K562 (cell line): Measurements from ENCODE around the gene MIX23. TPM values are rescaled to one million over a fixed set of nuclear protein-coding genes. Genes with fewer than 3 reads are reported as not detected.

Experiments
- ATAC-seq: fragments of 200-7000 bp; cut with Tn5 transposase; 3 replicates; pipeline ENCODE4 v1.9.1; 2020; ENCODE audit warnings: moderate library complexity
- BruUV-seq: library from RNA; stranded (reverse); fragments of 400-500 nt; replicated peaks from 2 replicates; lab custom pipeline; 2021; lab: Mats Ljungman, UMichigan
- CTCF ChIA-PET: fragments of 300-600 bp; formaldehyde crosslinking; extraction: SDS; loops from one replicate; lab custom pipeline; 2021; ENCODE audit warnings: low intra/inter-chr PET ratio; lab: Yijun Ruan, JAX
- POLR2A ChIA-PET: fragments of 300-600, 350-650 bp; sonication (Branson Sonifier 250); formaldehyde crosslinking; extraction: SDS; loops from one replicate; lab custom pipeline; 2021; ENCODE audit warnings: antibody characterized with exemption, inconsistent platforms; lab: Yijun Ruan, JAX
- DNase-seq, 4 experiments: peaks; one replicate each; pipeline versions ENCODE4 v3.0.0 to v3.0.0-alpha.2; 2011 to 2018; ENCODE audit warnings: low spot score in 3 of 4, mixed read lengths in 3 of 4; ENCODE audit errors: extremely low read depth in 1 of 4
- FAIRE-seq: peaks from 2 replicates; lab custom pipeline; 2011; peaks lifted over from hg19 to GRCh38; lab: Jason Lieb, UNC
- H2AFZ ChIP-seq: 2 replicates; pipeline ENCODE4 v1.6.0; 2011; ENCODE audit warnings: low read depth, low read length, control low read depth, inconsistent platforms
- H3K27ac ChIP-seq: fragments of 200-600 bp; 3 replicates; pipeline ENCODE4 v1.8.0; 2011; ENCODE audit warnings: low read depth, mild to moderate bottlenecking, control low read depth, inconsistent platforms, low read length, moderate library complexity, mixed read lengths; ENCODE audit errors: extremely low read depth
- H3K27me3 ChIP-seq, 2 experiments: fragments of 300-600 bp in 1 of 2; 2 replicates in 1 of 2; 3 replicates in 1 of 2; pipeline versions ENCODE4 v1.6.0 to v1.8.0; 2011; ENCODE audit warnings: inconsistent platforms in 2 of 2, low read length in 2 of 2, mild to moderate bottlenecking in 1 of 2, mixed read lengths in 1 of 2, moderate library complexity in 1 of 2; ENCODE audit not compliant: control insufficient read depth in 2 of 2, insufficient read depth in 2 of 2
- H3K36me3 ChIP-seq: fragments of 300-600 bp; 3 replicates; pipeline ENCODE4 v1.8.0; 2011; ENCODE audit warnings: mild to moderate bottlenecking, low read length, inconsistent platforms; ENCODE audit not compliant: control insufficient read depth, insufficient read depth
- H3K4me1 ChIP-seq, 2 experiments: fragments of 200-600 bp in 1 of 2; replicated peaks in 1 of 2; 2 replicates in 1 of 2; 3 replicates in 1 of 2; pipeline versions ENCODE4 v1.5.1 to v1.8.0; 2011; ENCODE audit warnings: inconsistent platforms in 2 of 2, low read length in 2 of 2, mild to moderate bottlenecking in 1 of 2, mixed read lengths in 1 of 2, moderate library complexity in 1 of 2; ENCODE audit not compliant: control insufficient read depth in 2 of 2, insufficient read depth in 2 of 2
- H3K4me2 ChIP-seq: 2 replicates; pipeline ENCODE4 v1.6.1; 2011; ENCODE audit warnings: low read length, control low read depth, inconsistent platforms, mixed read lengths; ENCODE audit not compliant: insufficient read depth
- H3K4me3 ChIP-seq: fragments of 200-600 bp; sonication (generic), shearing (Covaris generic); 2 replicates; pipeline ENCODE4 v1.5.1; 2016; ENCODE audit warnings: control low read depth, inconsistent platforms
- H3K79me2 ChIP-seq: fragments of 200-600 bp; 3 replicates; pipeline ENCODE4 v1.8.0; 2011; ENCODE audit warnings: low read length, inconsistent platforms; ENCODE audit not compliant: control insufficient read depth, insufficient read depth
- H3K9ac ChIP-seq, 2 experiments: 2 replicates each; pipeline versions ENCODE4 v1.6.0 to v1.6.1; 2011; ENCODE audit warnings: low read depth in 2 of 2, low read length in 2 of 2, control low read depth in 1 of 2, inconsistent platforms in 1 of 2, mild to moderate bottlenecking in 1 of 2, mixed read lengths in 1 of 2; ENCODE audit not compliant: insufficient read depth in 1 of 2
- H3K9me1 ChIP-seq: one replicate; pipeline ENCODE4 v1.6.0; 2011; ENCODE audit warnings: inconsistent platforms, mild to moderate bottlenecking, low read length, moderate library complexity; ENCODE audit not compliant: control insufficient read depth, insufficient read depth
- H3K9me3 ChIP-seq: replicated peaks from 2 replicates; pipeline ENCODE4 v1.5.1; 2011; ENCODE audit warnings: low read depth, low read length, inconsistent platforms; ENCODE audit not compliant: control insufficient read depth, insufficient read depth
- H4K20me1 ChIP-seq: replicated peaks from 2 replicates; pipeline ENCODE4 v1.6.1; 2011; ENCODE audit warnings: low read length, inconsistent platforms, mixed read lengths; ENCODE audit not compliant: control insufficient read depth, insufficient read depth
- KLF1 ChIP-seq: fragments of 450-650 bp; IDR thresholded peaks from 2 replicates; pipeline ENCODE4 v1.6.1; 2016; ENCODE audit warnings: missing genetic modification characterization, missing compliant biosample characterization
- KLF6 ChIP-seq: fragments of 250-450 bp; sonication (Bioruptor Pico); IDR thresholded peaks from 2 replicates; pipeline ENCODE4 v1.4.0; 2020; ENCODE audit warnings: mild to moderate bottlenecking, moderate library complexity, borderline replicate concordance
- NR3C1 ChIP-seq: sonication (generic); formaldehyde crosslinking; IDR thresholded peaks from 2 replicates; pipeline ENCODE4 v1.8.1; 2022; ENCODE audit warnings: missing genetic modification reagents
- RFX1 ChIP-seq: fragments of 450-650 bp; IDR thresholded peaks from 2 replicates; pipeline ENCODE4 v1.6.1; 2016; ENCODE audit warnings: mild to moderate bottlenecking, moderate library complexity
- RFX5 ChIP-seq: IDR thresholded peaks from 2 replicates; pipeline ENCODE4 v1.6.1; 2011; ENCODE audit warnings: low read depth, mild to moderate bottlenecking, improper control_type of control experiment, low read length
- SAP30 ChIP-seq: fragments of 200-600 bp; sonication (generic); IDR thresholded peaks from 2 replicates; pipeline ENCODE4 v1.6.1; 2012; ENCODE audit warnings: borderline replicate concordance, low read depth, mild to moderate bottlenecking, moderate library complexity, low read length, control low read depth, inconsistent platforms; ENCODE audit not compliant: insufficient read depth, poor library complexity, severe bottlenecking
- SMARCA5 ChIP-seq: fragments of 450-650 bp; IDR thresholded peaks from 2 replicates; pipeline ENCODE4 v1.6.1; 2016
- TAF1 ChIP-seq: IDR thresholded peaks from 2 replicates; pipeline ENCODE4 v1.6.1; 2011; ENCODE audit warnings: mild to moderate bottlenecking, low read length, moderate library complexity; ENCODE audit not compliant: insufficient read depth, control insufficient read depth, severe bottlenecking; ENCODE audit errors: extremely low read depth
- TBP ChIP-seq: optimal IDR thresholded peaks from 2 replicates; pipeline ENCODE3; 2011; ENCODE audit warnings: low read depth, low read length, improper control_type of control experiment
- ZFP36 ChIP-seq: fragments of 150-350 bp; IDR thresholded peaks from 2 replicates; pipeline ENCODE4 v1.6.1; 2018; ENCODE audit warnings: low read length, low read depth; ENCODE audit not compliant: partially characterized antibody
- ZNF121 ChIP-seq: sonication (generic); formaldehyde crosslinking; conservative IDR thresholded peaks from 2 replicates; pipeline ENCODE4 v1.8.0; 2022; ENCODE audit warnings: missing genetic modification reagents
- ZNF212 ChIP-seq: fragments of 450-650 bp; formaldehyde crosslinking; IDR thresholded peaks from 2 replicates; pipeline ENCODE4 v1.4.0; 2020; ENCODE audit warnings: mild to moderate bottlenecking
- WGBS: fragments of 100-300 bp; shearing (Covaris generic); methylation state at CpG from one replicate; pipeline ENCODE4 v1.1.6; 2016; ENCODE audit warnings: low coverage, mixed read lengths; ENCODE audit not compliant: insufficient coverage; ENCODE audit errors: missing lambda C conversion rate; 5-methylcytosine and 5-hydroxymethylcytosine counted together
- in situ Hi-C: fragments of 300-500 bp; cut with MboI; formaldehyde crosslinking; loops from 4 replicates; pipeline ENCODE4 v1.15.0; 2018; ENCODE audit warnings: inconsistent platforms, mixed read lengths
- intact Hi-C: fragments of 100-400 bp; cut with micrococcal nuclease; formaldehyde crosslinking; loops from 2 replicates; pipeline ENCODE4 v1.14.2; 2022
- polyA plus RNA-seq, 8 experiments: library from polyadenylated mRNA; depleted of rRNA in 4 of 8; stranded (reverse) in 5 of 8; unstranded in 3 of 8; fragments of >200 nt; fragmentation: Nextera tagmentation in 2 of 8; fragmentation: Illumina TruSeq in 1 of 8; extraction: Ambion mirVana in 2 of 8; extraction: Trizol in 1 of 8; gene quantifications; 2 replicates each; pipeline versions ENCODE4 v1.2.1 to v1.2.3, GENCODE V29; 2011 to 2014; ENCODE audit warnings: inconsistent platforms in 1 of 8, missing spikeins in 1 of 8
- total RNA-seq, 7 experiments: library from RNA; depleted of rRNA in 6 of 7; stranded (reverse); fragments of >200 nt in 6 of 7; fragmentation: Illumina TruSeq in 2 of 7; extraction: Trizol in 2 of 7; gene quantifications; 2 replicates each; pipeline versions ENCODE4 v1.2.1 to v1.2.3, GENCODE V29; 2011 to 2021; ENCODE audit warnings: low replicate concordance in 1 of 7
- TF ChIP-seq, protein P1 (sequence below), 2 experiments: IDR thresholded peaks; 2 replicates each; pipeline ENCODE4 v1.6.1; 2011; ENCODE audit warnings: borderline replicate concordance in 1 of 2, control low read depth in 1 of 2, low read depth in 1 of 2, low read length in 1 of 2, mild to moderate bottlenecking in 1 of 2, mixed read lengths in 1 of 2, moderate library complexity in 1 of 2; ENCODE audit not compliant: insufficient read depth in 1 of 2, insufficient read length in 1 of 2, poor library complexity in 1 of 2, severe bottlenecking in 1 of 2; ENCODE audit errors: extremely low read depth in 1 of 2
- TF ChIP-seq, protein P2 (sequence below): fragments of 450-650 bp; formaldehyde crosslinking; IDR thresholded peaks from 2 replicates; pipeline ENCODE4 v1.4.0; 2020; ENCODE audit warnings: mild to moderate bottlenecking, moderate library complexity

Gene MIX23
- total and polyA plus RNA-seq, 9 of the 15 experiments (the other 6 are each of a cell fraction or from before 2014, with no cell fraction given), result 45.5 to 185 (median 106) TPM

DNA sequence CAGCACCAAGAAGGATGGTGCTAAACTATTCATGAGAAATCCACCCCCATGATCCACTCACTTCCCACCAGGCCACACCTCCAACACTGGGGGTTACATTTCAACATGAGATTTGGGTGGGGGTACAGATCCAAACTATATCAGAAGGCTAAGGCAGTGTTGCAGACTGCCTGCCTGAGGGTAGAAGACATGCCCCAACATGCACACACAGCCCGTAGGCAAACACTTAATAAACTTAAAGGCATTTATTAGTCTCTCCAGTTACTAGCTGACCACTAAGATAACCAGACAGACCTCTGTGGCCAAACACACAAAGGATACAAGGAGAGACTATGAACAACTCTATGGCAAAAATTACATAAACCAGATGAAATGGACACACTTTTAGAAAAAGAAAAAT is 11.1 kb upstream of the MIX23 start (continued):
- no peak for TF ChIP-seq KLF6
- TF ChIP-seq RFX1, result no peak

DNA sequence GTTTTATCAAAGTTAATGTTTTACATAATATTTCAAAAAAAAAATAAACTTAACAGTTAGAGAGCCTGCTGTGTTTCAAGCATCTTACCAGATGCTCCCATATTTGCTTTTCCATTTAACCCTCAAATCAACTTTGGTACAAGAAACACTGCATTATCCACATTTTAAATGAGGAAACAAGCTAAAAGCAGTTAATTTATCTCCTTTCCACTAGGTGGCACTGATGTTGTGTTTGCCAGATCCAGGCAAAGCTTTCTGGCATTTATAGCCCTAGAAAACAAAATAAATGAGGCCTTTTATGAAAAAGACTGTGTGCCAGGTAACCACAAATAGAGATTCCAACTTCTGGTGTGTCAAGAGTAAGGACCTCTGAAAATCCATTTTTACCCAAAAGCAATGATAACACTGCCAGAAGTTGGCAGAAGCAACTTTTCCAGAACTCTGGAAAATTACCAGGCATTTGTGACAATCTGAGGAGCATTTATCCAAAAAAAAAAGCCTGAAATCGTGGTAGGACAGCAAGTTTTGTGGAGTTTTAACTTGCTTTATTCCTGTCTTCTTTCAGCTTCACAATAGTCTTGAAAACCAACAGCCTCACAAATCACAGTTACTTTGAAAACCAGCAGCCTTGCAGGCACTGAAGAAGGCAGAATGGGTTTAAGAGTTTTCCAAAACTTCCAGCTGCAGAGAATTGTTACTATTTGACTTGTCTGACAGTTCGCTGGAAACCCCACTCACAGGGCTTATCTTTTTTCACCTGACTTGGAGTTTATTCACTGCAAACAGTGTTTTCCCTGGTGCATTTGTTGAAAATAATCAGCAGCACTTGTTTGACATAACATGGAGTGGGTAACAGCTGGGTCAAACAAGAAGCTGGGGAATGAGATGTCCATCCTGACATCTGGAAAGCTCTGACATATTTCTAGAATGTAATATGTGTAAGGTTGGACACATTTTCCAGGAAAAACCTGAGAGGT is 10.1 kb upstream of the MIX23 start:
- WGBS, result 90% methylated on average over 1 of the region's 2 CpGs
- DNase-seq (peak; percentile 12 to 43 (median 14)), ATAC-seq (peak; percentile 44; the same call in 1 of the 3 replicates), FAIRE-seq (peak; percentile 48)
- Histone ChIP-seq H3K4me1 (peaks cover 0 to 6% of the 10 kb centered on the region in 2 experiments; a peak in 2 of 5 replicates), H3K36me3 (peaks cover 22% of the 10 kb centered on the region; the same call in 2 of the 3 replicates), H4K20me1 (0 out of 2 replicates have a peak, but pooled peaks cover 5% of the 10 kb centered on the region), H3K9me3 (no peaks in the 10 kb centered on the region), H3K9me1 (no peaks in the 10 kb centered on the region), H3K27ac (no peak overlapping the region), H3K4me2 (no peak overlapping the region), H2AFZ (no peak overlapping the region), H3K4me3 (no peak overlapping the region), H3K27me3 (no peaks in the 10 kb centered on the region), H3K79me2 (peaks cover 49% of the 10 kb centered on the region), H3K9ac (no peak overlapping the region)
- POLR2A ChIA-PET, result interaction anchor here (1.1 to 1.3 kb wide), 3 partner anchors 9 to 22 kb away, joined by 3 to 7 read pairs (median 3); partner anchors contain the start of genes FAM162A and WDR5B
- BruUV-seq, result no TSS peak
- intact Hi-C loops (loop anchor here (2.0 to 5.0 kb wide), 2 partner anchors 169 to 286 kb away; partner anchors contain the start of genes DTX3L and PARP9), in situ Hi-C loops (loop anchor here (10.0 kb wide), 1 partner anchor 292 kb away; the partner anchor contains the start of gene PARP14)
- CTCF ChIA-PET, result interaction anchor here (0.7 kb wide), 1 partner anchor 168 kb away, joined by 3 read pairs; no protein-coding TSS in a partner anchor
- TF ChIP-seq NR3C1 (CRISPR knock-in tag) (no peak), TBP (no peak), SMARCA5 (no peak), ZNF121 (CRISPR knock-in tag) (no peak), ZFP36 (no peak), RFX5 (no peak), SAP30 (no peak), TAF1 (no peak), ZNF212 (CRISPR knock-in tag) (no peak), KLF1 (tag) (no peak)
- TF ChIP-seq, protein P1, sequence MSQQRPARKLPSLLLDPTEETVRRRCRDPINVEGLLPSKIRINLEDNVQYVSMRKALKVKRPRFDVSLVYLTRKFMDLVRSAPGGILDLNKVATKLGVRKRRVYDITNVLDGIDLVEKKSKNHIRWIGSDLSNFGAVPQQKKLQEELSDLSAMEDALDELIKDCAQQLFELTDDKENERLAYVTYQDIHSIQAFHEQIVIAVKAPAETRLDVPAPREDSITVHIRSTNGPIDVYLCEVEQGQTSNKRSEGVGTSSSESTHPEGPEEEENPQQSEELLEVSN (IDR thresholded peaks at IDR 0.05; ENCODE audit: borderline replicate concordance in 1 of 2, extremely low read depth in 1 of 2, insufficient read depth in 1 of 2, insufficient read length in 1 of 2, low read depth in 1 of 2, low read length in 1 of 2, poor library complexity in 1 of 2, severe bottlenecking in 1 of 2), result no peak
- TF ChIP-seq, protein P2, sequence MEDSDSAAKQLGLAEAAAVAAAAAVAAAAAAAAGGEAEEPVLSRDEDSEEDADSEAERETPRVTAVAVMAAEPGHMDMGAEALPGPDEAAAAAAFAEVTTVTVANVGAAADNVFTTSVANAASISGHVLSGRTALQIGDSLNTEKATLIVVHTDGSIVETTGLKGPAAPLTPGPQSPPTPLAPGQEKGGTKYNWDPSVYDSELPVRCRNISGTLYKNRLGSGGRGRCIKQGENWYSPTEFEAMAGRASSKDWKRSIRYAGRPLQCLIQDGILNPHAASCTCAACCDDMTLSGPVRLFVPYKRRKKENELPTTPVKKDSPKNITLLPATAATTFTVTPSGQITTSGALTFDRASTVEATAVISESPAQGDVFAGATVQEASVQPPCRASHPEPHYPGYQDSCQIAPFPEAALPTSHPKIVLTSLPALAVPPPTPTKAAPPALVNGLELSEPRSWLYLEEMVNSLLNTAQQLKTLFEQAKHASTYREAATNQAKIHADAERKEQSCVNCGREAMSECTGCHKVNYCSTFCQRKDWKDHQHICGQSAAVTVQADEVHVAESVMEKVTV (CRISPR knock-in tag), result 0 out of 2 replicates have a peak, but pooled peaks have one; percentile 44
